Measurements from ENCODE around the gene TAAR1.

GRCh38 chr6:132684272-132684671 is 25.3 kb upstream of the TAAR1 start:
- TF ChIP-seq CTCF (IDR thresholded peaks at IDR 0.05) (no peak), POLR2A (IDR thresholded peaks at IDR 0.05) (no peak), POLR2AphosphoS5 (IDR thresholded peaks at IDR 0.05) (no peak)
